ENCODE data around the gene CFAP74. TPM values are rescaled to one million over a fixed set of nuclear protein-coding genes. Genes with fewer than 3 reads are reported as not detected.
A peak's percentile ranks its signal among the peaks of the same experiment; 100 is the strongest.

CFAP74 gene
- total and polyA plus RNA-seq, 9 of the 15 experiments (the other 6 are each of a cell fraction or from before 2014, with no cell fraction given) = 0.03 to 0.15 (median 0.05) TPM; not detected in 6

DNA sequence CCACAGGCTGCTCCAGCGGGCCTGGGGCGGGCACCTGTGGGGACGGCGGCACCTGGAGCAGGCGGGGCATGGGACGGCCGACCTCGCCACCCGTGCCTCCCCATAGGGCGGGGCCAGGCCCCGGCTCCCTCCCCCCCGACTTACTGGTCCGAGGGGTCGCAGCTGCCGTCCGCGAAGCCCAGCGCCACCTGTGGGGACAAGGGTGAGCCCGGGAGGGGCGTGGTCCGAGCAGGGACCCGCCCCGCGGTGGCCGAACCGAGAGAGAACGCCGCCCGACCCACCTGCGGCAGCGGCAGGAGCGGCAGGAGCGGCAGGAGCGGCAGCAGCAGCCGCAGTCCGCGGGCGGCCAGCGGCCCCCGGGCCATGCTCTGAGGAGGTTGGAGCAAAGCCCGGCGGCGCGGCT lies 84.7 kb downstream of the CFAP74 start, which contains the start of gene TMEM52 (continued):
- TF ChIP-seq, protein P1, sequence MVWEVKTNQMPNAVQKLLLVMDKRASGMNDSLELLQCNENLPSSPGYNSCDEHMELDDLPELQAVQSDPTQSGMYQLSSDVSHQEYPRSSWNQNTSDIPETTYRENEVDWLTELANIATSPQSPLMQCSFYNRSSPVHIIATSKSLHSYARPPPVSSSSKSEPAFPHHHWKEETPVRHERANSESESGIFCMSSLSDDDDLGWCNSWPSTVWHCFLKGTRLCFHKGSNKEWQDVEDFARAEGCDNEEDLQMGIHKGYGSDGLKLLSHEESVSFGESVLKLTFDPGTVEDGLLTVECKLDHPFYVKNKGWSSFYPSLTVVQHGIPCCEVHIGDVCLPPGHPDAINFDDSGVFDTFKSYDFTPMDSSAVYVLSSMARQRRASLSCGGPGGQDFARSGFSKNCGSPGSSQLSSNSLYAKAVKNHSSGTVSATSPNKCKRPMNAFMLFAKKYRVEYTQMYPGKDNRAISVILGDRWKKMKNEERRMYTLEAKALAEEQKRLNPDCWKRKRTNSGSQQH (CRISPR knock-in tag; IDR thresholded peaks at IDR 0.05) = no peak
- no peak for TF ChIP-seq CEBPB (tag; IDR thresholded peaks at IDR 0.05)
- TF ChIP-seq U2AF1 (optimal IDR thresholded peaks at IDR 0.05; ENCODE audit: low read depth, low read length) = peak; percentile 59
- peak; percentile 53; the same call in 1 of the 2 replicates for TF ChIP-seq ZNF431 (CRISPR knock-in tag; IDR thresholded peaks at IDR 0.05)
- TF ChIP-seq KHSRP (IDR thresholded peaks at IDR 0.05) = no peak
- TF ChIP-seq ZSCAN29 (IDR thresholded peaks at IDR 0.05) = no peak
- TF ChIP-seq, protein P2, sequence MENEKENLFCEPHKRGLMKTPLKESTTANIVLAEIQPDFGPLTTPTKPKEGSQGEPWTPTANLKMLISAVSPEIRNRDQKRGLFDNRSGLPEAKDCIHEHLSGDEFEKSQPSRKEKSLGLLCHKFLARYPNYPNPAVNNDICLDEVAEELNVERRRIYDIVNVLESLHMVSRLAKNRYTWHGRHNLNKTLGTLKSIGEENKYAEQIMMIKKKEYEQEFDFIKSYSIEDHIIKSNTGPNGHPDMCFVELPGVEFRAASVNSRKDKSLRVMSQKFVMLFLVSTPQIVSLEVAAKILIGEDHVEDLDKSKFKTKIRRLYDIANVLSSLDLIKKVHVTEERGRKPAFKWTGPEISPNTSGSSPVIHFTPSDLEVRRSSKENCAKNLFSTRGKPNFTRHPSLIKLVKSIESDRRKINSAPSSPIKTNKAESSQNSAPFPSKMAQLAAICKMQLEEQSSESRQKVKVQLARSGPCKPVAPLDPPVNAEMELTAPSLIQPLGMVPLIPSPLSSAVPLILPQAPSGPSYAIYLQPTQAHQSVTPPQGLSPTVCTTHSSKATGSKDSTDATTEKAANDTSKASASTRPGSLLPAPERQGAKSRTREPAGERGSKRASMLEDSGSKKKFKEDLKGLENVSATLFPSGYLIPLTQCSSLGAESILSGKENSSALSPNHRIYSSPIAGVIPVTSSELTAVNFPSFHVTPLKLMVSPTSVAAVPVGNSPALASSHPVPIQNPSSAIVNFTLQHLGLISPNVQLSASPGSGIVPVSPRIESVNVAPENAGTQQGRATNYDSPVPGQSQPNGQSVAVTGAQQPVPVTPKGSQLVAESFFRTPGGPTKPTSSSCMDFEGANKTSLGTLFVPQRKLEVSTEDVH (IDR thresholded peaks at IDR 0.05; ENCODE audit: low read depth, partially characterized antibody) = no peak
- peak; percentile 58; the same call in 1 of the 2 replicates for TF ChIP-seq PHF8 (IDR thresholded peaks at IDR 0.05; ENCODE audit: borderline replicate concordance, low read length)
- no peak for TF ChIP-seq SMARCC2 (IDR thresholded peaks at IDR 0.05; ENCODE audit: low read depth)
- no peak for TF ChIP-seq ARHGAP35 (IDR thresholded peaks at IDR 0.05; ENCODE audit: partially characterized antibody)
- TF ChIP-seq, protein P3, sequence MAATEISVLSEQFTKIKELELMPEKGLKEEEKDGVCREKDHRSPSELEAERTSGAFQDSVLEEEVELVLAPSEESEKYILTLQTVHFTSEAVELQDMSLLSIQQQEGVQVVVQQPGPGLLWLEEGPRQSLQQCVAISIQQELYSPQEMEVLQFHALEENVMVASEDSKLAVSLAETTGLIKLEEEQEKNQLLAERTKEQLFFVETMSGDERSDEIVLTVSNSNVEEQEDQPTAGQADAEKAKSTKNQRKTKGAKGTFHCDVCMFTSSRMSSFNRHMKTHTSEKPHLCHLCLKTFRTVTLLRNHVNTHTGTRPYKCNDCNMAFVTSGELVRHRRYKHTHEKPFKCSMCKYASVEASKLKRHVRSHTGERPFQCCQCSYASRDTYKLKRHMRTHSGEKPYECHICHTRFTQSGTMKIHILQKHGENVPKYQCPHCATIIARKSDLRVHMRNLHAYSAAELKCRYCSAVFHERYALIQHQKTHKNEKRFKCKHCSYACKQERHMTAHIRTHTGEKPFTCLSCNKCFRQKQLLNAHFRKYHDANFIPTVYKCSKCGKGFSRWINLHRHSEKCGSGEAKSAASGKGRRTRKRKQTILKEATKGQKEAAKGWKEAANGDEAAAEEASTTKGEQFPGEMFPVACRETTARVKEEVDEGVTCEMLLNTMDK (IDR thresholded peaks at IDR 0.05; ENCODE audit: borderline replicate concordance, insufficient read depth, low read depth, low read length, poor library complexity, severe bottlenecking) = peak; percentile 90
- TF ChIP-seq RAD21 (CRISPR knock-in tag; conservative IDR thresholded peaks at IDR 0.05 in 1 of 2, IDR thresholded peaks at IDR 0.05 in 1 of 2) = no peak
- TF ChIP-seq, protein P4, sequence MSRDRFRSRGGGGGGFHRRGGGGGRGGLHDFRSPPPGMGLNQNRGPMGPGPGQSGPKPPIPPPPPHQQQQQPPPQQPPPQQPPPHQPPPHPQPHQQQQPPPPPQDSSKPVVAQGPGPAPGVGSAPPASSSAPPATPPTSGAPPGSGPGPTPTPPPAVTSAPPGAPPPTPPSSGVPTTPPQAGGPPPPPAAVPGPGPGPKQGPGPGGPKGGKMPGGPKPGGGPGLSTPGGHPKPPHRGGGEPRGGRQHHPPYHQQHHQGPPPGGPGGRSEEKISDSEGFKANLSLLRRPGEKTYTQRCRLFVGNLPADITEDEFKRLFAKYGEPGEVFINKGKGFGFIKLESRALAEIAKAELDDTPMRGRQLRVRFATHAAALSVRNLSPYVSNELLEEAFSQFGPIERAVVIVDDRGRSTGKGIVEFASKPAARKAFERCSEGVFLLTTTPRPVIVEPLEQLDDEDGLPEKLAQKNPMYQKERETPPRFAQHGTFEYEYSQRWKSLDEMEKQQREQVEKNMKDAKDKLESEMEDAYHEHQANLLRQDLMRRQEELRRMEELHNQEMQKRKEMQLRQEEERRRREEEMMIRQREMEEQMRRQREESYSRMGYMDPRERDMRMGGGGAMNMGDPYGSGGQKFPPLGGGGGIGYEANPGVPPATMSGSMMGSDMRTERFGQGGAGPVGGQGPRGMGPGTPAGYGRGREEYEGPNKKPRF (IDR thresholded peaks at IDR 0.05; ENCODE audit: low read depth, low read length) = no peak
- TF ChIP-seq THRAP3 (IDR thresholded peaks at IDR 0.05; ENCODE audit: borderline replicate concordance) = no peak
- TF ChIP-seq ZNF436 (CRISPR knock-in tag; IDR thresholded peaks at IDR 0.05) = no peak
- TF ChIP-seq PYGO2 (tag; IDR thresholded peaks at IDR 0.05) = no peak
